Neural cell (in vitro differentiated cells): ENCODE data around the gene NOL11. TPM values are rescaled to one million over a fixed set of nuclear protein-coding genes. Genes with fewer than 3 reads are reported as not detected.

Experiments
- H2AFZ ChIP-seq: fragments of 200-600, 300-800 bp; sonication (generic), shearing (Covaris generic); 2 replicates; pipeline ENCODE4 v1.6.0; 2014; ENCODE audit warnings: low read depth, mild to moderate bottlenecking, antibody characterized with exemption, low read length, moderate library complexity
- H3F3A ChIP-seq: fragments of 200-600 bp; shearing (Covaris generic); 2 replicates; pipeline ENCODE4 v1.6.1; 2016; ENCODE audit warnings: mild to moderate bottlenecking, moderate library complexity, mixed read lengths, antibody characterized with exemption, low read length; ENCODE audit not compliant: insufficient read depth, poor library complexity, severe bottlenecking
- H3K27ac ChIP-seq: fragments of 200-600, 300-800 bp; sonication (generic), shearing (Covaris generic); 2 replicates; pipeline ENCODE4 v1.5.1; 2014; ENCODE audit warnings: mild to moderate bottlenecking, low read length, moderate library complexity
- H3K27me3 ChIP-seq: fragments of 300-800, 200-600 bp; sonication (generic), shearing (Covaris generic); 2 replicates; pipeline ENCODE4 v1.6.0; 2014; ENCODE audit warnings: mild to moderate bottlenecking, low read depth, low read length, moderate library complexity; ENCODE audit not compliant: insufficient read depth
- H3K36me3 ChIP-seq: fragments of 300-800, 200-600 bp; sonication (generic), shearing (Covaris generic); 2 replicates; pipeline ENCODE4 v1.5.1; 2014; ENCODE audit warnings: mild to moderate bottlenecking, antibody characterized with exemption, low read length, moderate library complexity; ENCODE audit not compliant: insufficient read depth
- H3K4me2 ChIP-seq: fragments of 300-800, 200-600 bp; sonication (generic), shearing (Covaris generic); 2 replicates; pipeline ENCODE4 v1.6.0; 2014; ENCODE audit warnings: mild to moderate bottlenecking, low read length
- H3K4me3 ChIP-seq: fragments of 300-800, 200-600 bp; sonication (generic), shearing (Covaris generic); 2 replicates; pipeline ENCODE4 v1.5.1; 2014; ENCODE audit warnings: mild to moderate bottlenecking, low read length, moderate library complexity
- H3K79me2 ChIP-seq: fragments of 200-600 bp; shearing (Covaris generic); replicated peaks from 2 replicates; pipeline ENCODE4 v1.6.0; 2014; ENCODE audit warnings: mild to moderate bottlenecking, low read length, moderate library complexity; ENCODE audit not compliant: insufficient read depth
- H3K9ac ChIP-seq: fragments of 300-800, 200-600 bp; sonication (generic), shearing (Covaris generic); 2 replicates; pipeline ENCODE4 v1.6.1; 2016; ENCODE audit warnings: mild to moderate bottlenecking, low read length, mixed read lengths
- H3K9me2 ChIP-seq: fragments of 200-600 bp; shearing (Covaris generic); 2 replicates; pipeline ENCODE4 v1.6.1; 2016; ENCODE audit warnings: mild to moderate bottlenecking, low read length, mixed read lengths; ENCODE audit not compliant: insufficient read depth
- H3K9me3 ChIP-seq: fragments of 200-600, 300-800 bp; sonication (generic), shearing (Covaris generic); 2 replicates; pipeline ENCODE4 v1.6.1; 2016; ENCODE audit warnings: mild to moderate bottlenecking, mixed run types, low read length, moderate library complexity, mixed read lengths
- H4K20me1 ChIP-seq: fragments of 200-600 bp; shearing (Covaris generic); 2 replicates; pipeline ENCODE4 v1.6.1; 2016; ENCODE audit warnings: mild to moderate bottlenecking, mixed run types; ENCODE audit not compliant: insufficient read depth
- EP300 ChIP-seq: fragments of 450-650 bp; conservative IDR thresholded peaks from 2 replicates; pipeline ENCODE4 v1.6.1; 2014; ENCODE audit warnings: antibody characterized with exemption, mild to moderate bottlenecking, moderate library complexity; ENCODE audit not compliant: poor library complexity, severe bottlenecking
- EZH2 ChIP-seq: fragments of 200-600, 300-800 bp; shearing (Covaris generic), sonication (generic); IDR thresholded peaks from 2 replicates; pipeline ENCODE4 v1.6.1; 2014; ENCODE audit warnings: antibody characterized with exemption, low read length, borderline replicate concordance, mild to moderate bottlenecking; ENCODE audit not compliant: insufficient read depth, poor library complexity, severe bottlenecking
- MXI1 ChIP-seq: fragments of 450-650 bp; conservative IDR thresholded peaks from 2 replicates; pipeline ENCODE4 v1.6.1; 2014; ENCODE audit warnings: antibody characterized with exemption, mild to moderate bottlenecking; ENCODE audit not compliant: poor library complexity, severe bottlenecking
- POLR2AphosphoS5 ChIP-seq: IDR thresholded peaks from 2 replicates; pipeline ENCODE4 v1.6.1; 2012
- RAD21 ChIP-seq: fragments of 450-650 bp; conservative IDR thresholded peaks from 2 replicates; pipeline ENCODE4 v1.6.1; 2014; ENCODE audit warnings: antibody characterized with exemption, mild to moderate bottlenecking, moderate library complexity
- SMC3 ChIP-seq: fragments of 450-650 bp; conservative IDR thresholded peaks from 2 replicates; pipeline ENCODE4 v1.6.1; 2014; ENCODE audit warnings: antibody characterized with exemption, mild to moderate bottlenecking, moderate library complexity; ENCODE audit not compliant: poor library complexity
- TAF1 ChIP-seq: IDR thresholded peaks from 2 replicates; pipeline ENCODE4 v1.6.1; 2012; ENCODE audit warnings: low read depth
- polyA plus RNA-seq: library from polyadenylated mRNA; depleted of rRNA; stranded (reverse); fragments of >200 nt; gene quantifications from 2 replicates; pipeline ENCODE4 v1.2.3, GENCODE V29; 2014
- TF ChIP-seq, protein P1 (sequence below): IDR thresholded peaks from 2 replicates; pipeline ENCODE4 v1.6.1; 2012; ENCODE audit warnings: borderline replicate concordance
- TF ChIP-seq, protein P2 (sequence below): fragments of 450-650 bp; IDR thresholded peaks from 2 replicates; pipeline ENCODE4 v1.5.1; 2014; ENCODE audit warnings: antibody characterized with exemption, mild to moderate bottlenecking, moderate library complexity; ENCODE audit not compliant: poor library complexity, severe bottlenecking

NOL11 gene
- polyA plus RNA-seq, 1 donor from 2014 or later, result 59.7 TPM

DNA sequence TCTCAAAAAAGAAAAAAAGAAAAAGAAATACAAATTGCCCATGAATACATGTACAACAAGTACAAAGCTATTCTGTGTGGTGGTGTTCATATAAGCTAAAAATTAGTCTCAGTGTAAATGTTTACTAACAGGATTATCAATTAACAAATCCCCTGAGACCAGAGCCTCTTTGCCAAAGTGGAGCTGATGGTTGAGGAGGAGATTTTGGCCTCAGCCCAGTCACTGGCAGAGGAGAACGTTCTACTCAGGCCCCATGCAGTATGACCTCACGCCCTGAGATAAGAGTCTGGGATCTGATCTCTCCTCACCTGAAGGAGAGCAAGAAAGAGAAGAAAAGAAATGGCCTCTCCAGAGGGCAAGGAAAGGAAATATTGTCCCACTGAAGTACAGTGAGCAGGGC, 35.5 kb upstream of the NOL11 start:
- no peak overlapping the region for H3K9ac ChIP-seq
- no peak overlapping the region for H2AFZ ChIP-seq
- no peaks in the 10 kb centered on the region for H3F3A ChIP-seq
- H4K20me1 ChIP-seq, result no peaks in the 10 kb centered on the region
- no peaks in the 10 kb centered on the region for H3K9me2 ChIP-seq
- H3K27me3 ChIP-seq, result no peaks in the 10 kb centered on the region
- no peak for TF ChIP-seq TAF1
- TF ChIP-seq, protein P1, sequence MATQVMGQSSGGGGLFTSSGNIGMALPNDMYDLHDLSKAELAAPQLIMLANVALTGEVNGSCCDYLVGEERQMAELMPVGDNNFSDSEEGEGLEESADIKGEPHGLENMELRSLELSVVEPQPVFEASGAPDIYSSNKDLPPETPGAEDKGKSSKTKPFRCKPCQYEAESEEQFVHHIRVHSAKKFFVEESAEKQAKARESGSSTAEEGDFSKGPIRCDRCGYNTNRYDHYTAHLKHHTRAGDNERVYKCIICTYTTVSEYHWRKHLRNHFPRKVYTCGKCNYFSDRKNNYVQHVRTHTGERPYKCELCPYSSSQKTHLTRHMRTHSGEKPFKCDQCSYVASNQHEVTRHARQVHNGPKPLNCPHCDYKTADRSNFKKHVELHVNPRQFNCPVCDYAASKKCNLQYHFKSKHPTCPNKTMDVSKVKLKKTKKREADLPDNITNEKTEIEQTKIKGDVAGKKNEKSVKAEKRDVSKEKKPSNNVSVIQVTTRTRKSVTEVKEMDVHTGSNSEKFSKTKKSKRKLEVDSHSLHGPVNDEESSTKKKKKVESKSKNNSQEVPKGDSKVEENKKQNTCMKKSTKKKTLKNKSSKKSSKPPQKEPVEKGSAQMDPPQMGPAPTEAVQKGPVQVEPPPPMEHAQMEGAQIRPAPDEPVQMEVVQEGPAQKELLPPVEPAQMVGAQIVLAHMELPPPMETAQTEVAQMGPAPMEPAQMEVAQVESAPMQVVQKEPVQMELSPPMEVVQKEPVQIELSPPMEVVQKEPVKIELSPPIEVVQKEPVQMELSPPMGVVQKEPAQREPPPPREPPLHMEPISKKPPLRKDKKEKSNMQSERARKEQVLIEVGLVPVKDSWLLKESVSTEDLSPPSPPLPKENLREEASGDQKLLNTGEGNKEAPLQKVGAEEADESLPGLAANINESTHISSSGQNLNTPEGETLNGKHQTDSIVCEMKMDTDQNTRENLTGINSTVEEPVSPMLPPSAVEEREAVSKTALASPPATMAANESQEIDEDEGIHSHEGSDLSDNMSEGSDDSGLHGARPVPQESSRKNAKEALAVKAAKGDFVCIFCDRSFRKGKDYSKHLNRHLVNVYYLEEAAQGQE, result no peak
- H3K27ac ChIP-seq, result no peak overlapping the region
- no peaks in the 10 kb centered on the region for H3K9me3 ChIP-seq
- H3K79me2 ChIP-seq, result no peaks in the 10 kb centered on the region
- no peaks in the 10 kb centered on the region for H3K36me3 ChIP-seq
- H3K4me2 ChIP-seq, result no peak overlapping the region
- H3K4me3 ChIP-seq, result no peak overlapping the region

DNA sequence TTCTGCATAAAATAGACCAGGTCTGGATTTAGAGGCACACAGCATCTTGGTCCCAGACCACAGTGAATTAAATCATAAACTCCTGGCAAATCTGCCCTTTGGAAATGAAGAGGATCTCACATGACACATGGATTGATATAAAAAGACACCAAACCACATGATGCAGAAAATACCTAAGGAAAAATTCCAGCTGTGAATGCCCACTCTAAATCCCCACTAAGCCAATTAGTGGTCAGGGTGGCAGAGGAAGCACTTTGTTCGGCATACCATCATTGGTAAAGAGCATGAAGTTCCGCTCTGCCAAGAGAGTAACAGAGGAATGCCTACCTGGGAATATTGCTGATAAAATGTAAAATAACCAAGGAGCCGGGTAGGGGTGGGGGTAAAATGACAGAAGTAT, 32.4 kb upstream of the NOL11 start:
- H3K9me2 ChIP-seq, result no peaks in the 10 kb centered on the region
- H3K27me3 ChIP-seq, result no peaks in the 10 kb centered on the region
- H3K4me2 ChIP-seq, result no peak overlapping the region
- H3K27ac ChIP-seq, result no peak overlapping the region
- no peaks in the 10 kb centered on the region for H3F3A ChIP-seq
- TF ChIP-seq, protein P2, sequence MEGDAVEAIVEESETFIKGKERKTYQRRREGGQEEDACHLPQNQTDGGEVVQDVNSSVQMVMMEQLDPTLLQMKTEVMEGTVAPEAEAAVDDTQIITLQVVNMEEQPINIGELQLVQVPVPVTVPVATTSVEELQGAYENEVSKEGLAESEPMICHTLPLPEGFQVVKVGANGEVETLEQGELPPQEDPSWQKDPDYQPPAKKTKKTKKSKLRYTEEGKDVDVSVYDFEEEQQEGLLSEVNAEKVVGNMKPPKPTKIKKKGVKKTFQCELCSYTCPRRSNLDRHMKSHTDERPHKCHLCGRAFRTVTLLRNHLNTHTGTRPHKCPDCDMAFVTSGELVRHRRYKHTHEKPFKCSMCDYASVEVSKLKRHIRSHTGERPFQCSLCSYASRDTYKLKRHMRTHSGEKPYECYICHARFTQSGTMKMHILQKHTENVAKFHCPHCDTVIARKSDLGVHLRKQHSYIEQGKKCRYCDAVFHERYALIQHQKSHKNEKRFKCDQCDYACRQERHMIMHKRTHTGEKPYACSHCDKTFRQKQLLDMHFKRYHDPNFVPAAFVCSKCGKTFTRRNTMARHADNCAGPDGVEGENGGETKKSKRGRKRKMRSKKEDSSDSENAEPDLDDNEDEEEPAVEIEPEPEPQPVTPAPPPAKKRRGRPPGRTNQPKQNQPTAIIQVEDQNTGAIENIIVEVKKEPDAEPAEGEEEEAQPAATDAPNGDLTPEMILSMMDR, result no peak
- no peak for TF ChIP-seq EP300
- TF ChIP-seq MXI1, result no peak
- TF ChIP-seq SMC3, result no peak
- no peak for TF ChIP-seq TAF1
- TF ChIP-seq EZH2, result no peak
- no peak for TF ChIP-seq POLR2AphosphoS5
- TF ChIP-seq, protein P1, result no peak
- no peak for TF ChIP-seq RAD21
- H3K9ac ChIP-seq, result no peak overlapping the region
- no peaks in the 10 kb centered on the region for H3K36me3 ChIP-seq
- H3K9me3 ChIP-seq, result no peaks in the 10 kb centered on the region
- no peak overlapping the region for H2AFZ ChIP-seq
- no peaks in the 10 kb centered on the region for H4K20me1 ChIP-seq
- no peaks in the 10 kb centered on the region for H3K79me2 ChIP-seq
- H3K4me3 ChIP-seq, result no peak overlapping the region
